ENCODE results near the gene CNN2. TPM values are rescaled to one million over a fixed set of nuclear protein-coding genes. Genes with fewer than 3 reads are reported as not detected.

The CNN2 gene
- total RNA-seq, 1 donor from 2014 or later: 226 TPM

GRCh38 chr19:1041835-1042685, 15.7 kb downstream of the CNN2 start:
- Mint-ChIP-seq H3K9me3 (ENCODE audit: low read depth) (no peaks in the 10 kb centered on the region), H3K4me1 (ENCODE audit: low read depth) (peaks cover 7% of the 10 kb centered on the region), H3K27me3 (no peaks in the 10 kb centered on the region), H3K27ac (no peak overlapping the region), H3K4me3 (ENCODE audit: low read depth) (no peak overlapping the region), H3K36me3 (ENCODE audit: insufficient read depth) (peaks cover 9% of the 10 kb centered on the region)
- DNase-seq (ENCODE audit: low spot score, unreplicated experiment): no peak
- TF ChIP-seq CTCF (IDR thresholded peaks at IDR 0.05; ENCODE audit: unreplicated experiment): no peak

GRCh38 chr19:1042689-1043511, 16.5 kb downstream of the CNN2 start:
- H3K27ac Mint-ChIP-seq: no peak overlapping the region
- H3K4me1 Mint-ChIP-seq (ENCODE audit: low read depth): peaks cover 7% of the 10 kb centered on the region
- H3K36me3 Mint-ChIP-seq (ENCODE audit: insufficient read depth): peaks cover 4% of the 10 kb centered on the region
- no peak overlapping the region for H3K4me3 Mint-ChIP-seq (ENCODE audit: low read depth)
- TF ChIP-seq CTCF (IDR thresholded peaks at IDR 0.05; ENCODE audit: unreplicated experiment): no peak
- DNase-seq (ENCODE audit: low spot score, unreplicated experiment): no peak
- no peaks in the 10 kb centered on the region for H3K27me3 Mint-ChIP-seq
- no peaks in the 10 kb centered on the region for H3K9me3 Mint-ChIP-seq (ENCODE audit: low read depth)

GRCh38 chr19:1045247-1045603, 18.8 kb downstream of the CNN2 start:
- Mint-ChIP-seq H3K27ac (no peak overlapping the region), H3K27me3 (no peaks in the 10 kb centered on the region)
- TF ChIP-seq CTCF (IDR thresholded peaks at IDR 0.05; ENCODE audit: unreplicated experiment): no peak

GRCh38 chr19:1046117-1046626, 19.8 kb downstream of the CNN2 start:
- peaks cover 1% of the 10 kb centered on the region for H3K36me3 Mint-ChIP-seq (ENCODE audit: insufficient read depth)
- H3K4me3 Mint-ChIP-seq (ENCODE audit: low read depth): no peak overlapping the region
- no peak overlapping the region for H3K27ac Mint-ChIP-seq
- TF ChIP-seq CTCF (IDR thresholded peaks at IDR 0.05; ENCODE audit: unreplicated experiment): no peak
- H3K27me3 Mint-ChIP-seq: no peaks in the 10 kb centered on the region
- H3K9me3 Mint-ChIP-seq (ENCODE audit: low read depth): no peaks in the 10 kb centered on the region
- no peak for DNase-seq (ENCODE audit: low spot score, unreplicated experiment)
- H3K4me1 Mint-ChIP-seq (ENCODE audit: low read depth): peaks cover 1% of the 10 kb centered on the region

More at GRCh38 chr19:1045247-1045603, 18.8 kb downstream of the CNN2 start:
- Mint-ChIP-seq H3K36me3 (ENCODE audit: insufficient read depth) (peaks cover 1% of the 10 kb centered on the region), H3K4me3 (ENCODE audit: low read depth) (no peak overlapping the region), H3K9me3 (ENCODE audit: low read depth) (no peaks in the 10 kb centered on the region), H3K4me1 (ENCODE audit: low read depth) (peaks cover 5% of the 10 kb centered on the region)
- DNase-seq (ENCODE audit: low spot score, unreplicated experiment): no peak
